Measurements from ENCODE around the gene ENGASE. TPM values are rescaled to one million over a fixed set of nuclear protein-coding genes. Genes with fewer than 3 reads are reported as not detected.

ENGASE gene
- total and polyA plus RNA-seq, 9 donors: 12.1 to 27.9 (median 22.2) TPM

DNA sequence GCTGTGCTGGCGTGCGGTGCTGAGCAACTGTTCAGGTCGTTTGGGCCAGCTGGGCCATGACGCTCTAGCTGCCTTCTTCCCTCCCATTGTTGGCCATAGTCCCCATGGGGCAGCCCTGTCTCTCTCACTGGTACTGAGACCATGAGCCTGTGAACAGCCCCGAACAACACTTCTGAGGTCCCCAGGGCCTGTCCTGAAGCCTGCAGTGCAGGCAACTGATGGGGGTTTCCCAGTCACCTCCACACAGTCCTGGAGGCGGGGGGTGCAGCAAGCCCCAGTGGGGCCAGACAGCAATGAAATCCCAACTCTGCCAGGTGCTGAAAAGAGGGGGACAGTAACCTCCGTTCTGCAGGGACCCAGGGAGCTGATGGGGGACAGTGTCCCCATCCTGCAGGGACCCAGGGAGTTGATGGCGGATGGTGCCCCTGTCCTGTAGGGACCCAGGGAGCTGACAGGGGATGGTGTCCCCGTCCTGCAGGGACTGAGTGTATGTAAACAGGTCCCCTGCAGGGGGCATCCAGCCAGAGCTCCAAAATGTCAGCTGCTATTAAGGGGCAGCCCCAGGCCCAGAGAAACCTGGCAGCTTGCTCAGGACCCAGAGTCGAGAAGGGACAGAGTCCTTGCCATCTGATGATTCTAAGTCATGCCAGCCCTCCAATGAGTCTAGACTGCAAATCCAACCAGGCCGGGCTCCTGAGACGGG lies 30.4 kb downstream of the ENGASE start:
- DNase-seq: no peak
- 64% methylated on average over 10 of the region's 12 CpGs for WGBS (ENCODE audit: insufficient coverage)
- Histone ChIP-seq H3K27ac (ENCODE audit: low read length) (no peak overlapping the region), H3K4me1 (ENCODE audit: control insufficient read depth, insufficient read depth, low read length) (peaks cover 10% of the 10 kb centered on the region), H3K4me3 (ENCODE audit: low read length) (no peak overlapping the region), H3K36me3 (ENCODE audit: control insufficient read depth, insufficient read depth, low read length) (no peaks in the 10 kb centered on the region), H3K27me3 (ENCODE audit: control insufficient read depth, insufficient read depth, low read length) (peaks cover 60% of the 10 kb centered on the region), H3K9me3 (replicated peaks; ENCODE audit: control insufficient read depth, low read depth, low read length) (no peaks in the 10 kb centered on the region)

DNA sequence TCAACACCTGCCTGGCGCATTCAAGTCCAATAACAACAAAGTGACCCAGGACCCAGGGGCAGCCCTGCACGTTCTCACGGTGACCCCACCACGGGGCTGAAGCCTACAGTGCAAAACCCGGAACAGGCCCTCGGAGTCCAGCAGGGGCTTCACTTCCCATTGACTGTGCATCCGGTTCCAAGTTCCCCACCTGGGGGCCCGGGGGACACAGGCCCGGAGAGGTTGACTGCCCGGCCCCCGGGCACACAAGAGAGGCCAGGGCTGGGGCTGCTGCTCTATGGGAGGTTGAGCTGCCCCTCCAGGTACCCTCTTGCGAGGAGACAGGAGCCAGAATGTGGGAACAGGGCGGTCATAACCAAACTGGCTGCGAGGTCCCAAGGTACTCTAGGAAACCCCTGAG lies 31.3 kb downstream of the ENGASE start:
- H3K27me3 ChIP-seq (ENCODE audit: control insufficient read depth, insufficient read depth, low read length): peaks cover 65% of the 10 kb centered on the region
- WGBS (ENCODE audit: insufficient coverage): 64% methylated on average over 12 of the region's 14 CpGs
- H3K9me3 ChIP-seq (replicated peaks; ENCODE audit: control insufficient read depth, low read depth, low read length): no peaks in the 10 kb centered on the region
- H3K36me3 ChIP-seq (ENCODE audit: control insufficient read depth, insufficient read depth, low read length): no peaks in the 10 kb centered on the region
- H3K4me3 ChIP-seq (ENCODE audit: low read length): no peak overlapping the region
- H3K27ac ChIP-seq (ENCODE audit: low read length): no peak overlapping the region
- H3K4me1 ChIP-seq (ENCODE audit: control insufficient read depth, insufficient read depth, low read length): peaks cover 10% of the 10 kb centered on the region
- DNase-seq: no peak

DNA sequence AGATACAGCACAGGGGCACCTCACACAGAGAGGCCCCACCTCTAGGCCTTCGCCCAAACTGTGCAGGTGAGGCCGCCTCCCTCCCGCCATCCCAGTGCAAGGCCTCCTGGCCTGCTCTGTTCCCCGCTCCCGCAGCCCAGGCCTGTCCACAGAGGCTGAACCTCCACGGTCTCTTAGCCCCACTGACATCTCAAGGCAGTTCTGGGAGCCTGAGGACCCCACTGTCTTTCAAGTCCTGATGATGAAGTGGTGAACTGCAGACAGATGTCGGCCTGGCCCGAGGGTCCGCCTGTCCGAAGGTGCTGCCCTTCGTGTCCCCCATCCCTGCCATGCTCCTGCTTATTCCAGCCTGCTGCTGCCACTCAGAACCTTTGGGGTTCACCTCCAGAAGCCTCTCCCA lies 32.3 kb downstream of the ENGASE start:
- no peaks in the 10 kb centered on the region for H3K36me3 ChIP-seq (ENCODE audit: control insufficient read depth, insufficient read depth, low read length)
- H3K4me3 ChIP-seq (ENCODE audit: low read length): no peak overlapping the region
- H3K4me1 ChIP-seq (ENCODE audit: control insufficient read depth, insufficient read depth, low read length): peaks cover 10% of the 10 kb centered on the region
- 100% methylated on average over 3 of the region's 11 CpGs for WGBS (ENCODE audit: insufficient coverage)
- DNase-seq: no peak
- no peak overlapping the region for H3K27ac ChIP-seq (ENCODE audit: low read length)
- H3K27me3 ChIP-seq (ENCODE audit: control insufficient read depth, insufficient read depth, low read length): peaks cover 59% of the 10 kb centered on the region
- H3K9me3 ChIP-seq (replicated peaks; ENCODE audit: control insufficient read depth, low read depth, low read length): no peaks in the 10 kb centered on the region

DNA sequence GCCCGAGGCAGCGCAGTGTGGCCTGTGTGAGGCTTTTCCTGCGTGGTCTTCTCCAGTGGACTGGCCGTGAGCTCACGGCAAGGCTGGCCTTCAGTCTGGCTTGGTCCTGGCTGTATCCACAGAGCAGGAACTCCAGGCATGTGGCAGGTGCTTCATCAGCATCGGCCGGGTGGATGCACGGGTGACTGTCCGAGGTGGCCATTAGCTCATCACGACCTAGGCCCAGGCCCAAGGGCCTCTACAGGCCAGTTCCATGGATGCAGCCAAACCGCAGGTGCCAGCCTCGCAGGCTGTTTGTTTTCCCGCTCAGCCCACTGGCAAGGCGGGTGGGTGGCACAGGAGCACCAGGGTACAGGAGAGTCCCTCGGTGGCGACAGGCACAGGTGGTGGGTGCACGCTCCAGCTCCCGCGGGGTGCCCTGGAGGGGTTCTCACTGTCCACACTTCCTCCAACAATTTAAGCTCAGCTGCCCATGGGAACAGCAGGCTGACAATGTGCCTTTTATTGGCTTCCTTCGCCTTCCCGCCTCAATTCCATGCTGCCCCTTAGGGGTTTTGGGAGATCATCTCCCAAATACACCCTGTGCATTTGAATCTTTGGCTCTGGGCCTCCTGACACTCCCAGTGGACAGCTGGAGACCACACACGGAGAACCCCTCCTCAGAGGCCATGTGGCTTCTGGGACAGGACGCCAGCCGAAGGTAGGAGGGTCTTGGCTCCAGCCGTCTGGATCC lies 33.0 kb downstream of the ENGASE start:
- Histone ChIP-seq H3K9me3 (replicated peaks; ENCODE audit: control insufficient read depth, low read depth, low read length) (no peaks in the 10 kb centered on the region), H3K4me1 (ENCODE audit: control insufficient read depth, insufficient read depth, low read length) (peaks cover 16% of the 10 kb centered on the region), H3K27ac (ENCODE audit: low read length) (no peak overlapping the region), H3K36me3 (ENCODE audit: control insufficient read depth, insufficient read depth, low read length) (no peaks in the 10 kb centered on the region), H3K27me3 (ENCODE audit: control insufficient read depth, insufficient read depth, low read length) (peaks cover 54% of the 10 kb centered on the region), H3K4me3 (ENCODE audit: low read length) (no peak overlapping the region)
- WGBS (ENCODE audit: insufficient coverage): 80% methylated on average over 21 of the region's 25 CpGs
- no peak for DNase-seq

DNA sequence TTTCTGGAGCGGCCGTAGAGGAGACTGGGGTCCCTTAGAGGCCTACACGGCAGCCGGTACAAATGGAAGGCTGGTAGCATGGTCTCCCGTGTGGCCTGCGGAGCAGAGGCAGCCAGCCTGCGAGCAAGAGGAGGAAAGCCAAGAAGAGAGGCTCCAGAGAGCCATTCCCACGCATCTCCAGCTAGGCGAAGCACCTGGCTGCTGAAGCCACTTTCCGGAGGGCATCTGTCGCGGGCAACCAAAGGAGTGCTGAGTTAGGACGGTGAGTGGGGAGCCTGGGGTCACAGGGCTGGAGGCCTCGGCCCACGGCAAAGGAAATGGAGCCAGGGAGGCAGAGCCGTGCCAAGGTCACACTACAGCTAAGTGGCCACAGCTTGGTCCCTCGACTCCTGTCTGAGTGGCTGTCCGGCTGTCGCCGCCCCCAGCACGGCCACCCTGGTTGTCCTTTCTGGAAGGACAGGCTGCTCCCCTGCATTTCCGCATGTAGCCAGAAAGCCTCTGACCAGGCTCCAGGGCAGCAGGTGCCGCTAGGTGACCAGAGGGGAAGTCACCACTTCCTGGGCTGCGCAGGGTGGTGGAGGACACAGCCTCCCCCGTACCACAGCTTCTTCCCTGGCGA lies 33.7 kb downstream of the ENGASE start:
- no peak overlapping the region for H3K4me3 ChIP-seq (ENCODE audit: low read length)
- 73% methylated on average over 24 of the region's 26 CpGs for WGBS (ENCODE audit: insufficient coverage)

DNA sequence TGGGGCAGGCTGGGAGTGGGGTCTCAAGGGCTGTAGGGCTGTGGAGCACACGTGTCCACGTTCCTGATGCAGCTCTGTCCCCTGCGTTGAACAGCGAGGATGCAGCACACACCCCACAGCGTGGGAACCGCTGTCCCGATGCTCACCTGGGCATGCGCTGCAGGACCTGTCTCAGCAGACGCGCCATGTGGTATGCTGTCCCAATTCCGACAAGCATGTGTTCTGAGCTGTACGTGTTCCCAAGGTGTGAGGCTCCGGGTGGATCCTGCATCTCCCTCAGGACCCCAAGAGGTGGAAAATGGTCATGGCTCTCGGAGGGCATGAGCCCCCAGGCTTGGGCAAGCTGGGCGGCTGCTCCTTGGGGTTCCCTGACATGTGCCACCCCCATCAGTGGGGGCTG lies 34.2 kb downstream of the ENGASE start:
- H3K36me3 ChIP-seq (ENCODE audit: control insufficient read depth, insufficient read depth, low read length): no peaks in the 10 kb centered on the region
- WGBS (ENCODE audit: insufficient coverage): 77% methylated on average over 15 of the region's 15 CpGs
- H3K9me3 ChIP-seq (replicated peaks; ENCODE audit: control insufficient read depth, low read depth, low read length): no peaks in the 10 kb centered on the region
- no peak overlapping the region for H3K27ac ChIP-seq (ENCODE audit: low read length)
- peaks cover 11% of the 10 kb centered on the region for H3K4me1 ChIP-seq (ENCODE audit: control insufficient read depth, insufficient read depth, low read length)
- no peak overlapping the region for H3K4me3 ChIP-seq (ENCODE audit: low read length)
- H3K27me3 ChIP-seq (ENCODE audit: control insufficient read depth, insufficient read depth, low read length): peaks cover 47% of the 10 kb centered on the region
- no peak for DNase-seq

More for the DNA sequence above, 33.7 kb downstream of the ENGASE start:
- DNase-seq: no peak
- no peaks in the 10 kb centered on the region for H3K9me3 ChIP-seq (replicated peaks; ENCODE audit: control insufficient read depth, low read depth, low read length)
- peaks cover 50% of the 10 kb centered on the region for H3K27me3 ChIP-seq (ENCODE audit: control insufficient read depth, insufficient read depth, low read length)
- H3K27ac ChIP-seq (ENCODE audit: low read length): no peak overlapping the region
- peaks cover 13% of the 10 kb centered on the region for H3K4me1 ChIP-seq (ENCODE audit: control insufficient read depth, insufficient read depth, low read length)
- H3K36me3 ChIP-seq (ENCODE audit: control insufficient read depth, insufficient read depth, low read length): no peaks in the 10 kb centered on the region

DNA sequence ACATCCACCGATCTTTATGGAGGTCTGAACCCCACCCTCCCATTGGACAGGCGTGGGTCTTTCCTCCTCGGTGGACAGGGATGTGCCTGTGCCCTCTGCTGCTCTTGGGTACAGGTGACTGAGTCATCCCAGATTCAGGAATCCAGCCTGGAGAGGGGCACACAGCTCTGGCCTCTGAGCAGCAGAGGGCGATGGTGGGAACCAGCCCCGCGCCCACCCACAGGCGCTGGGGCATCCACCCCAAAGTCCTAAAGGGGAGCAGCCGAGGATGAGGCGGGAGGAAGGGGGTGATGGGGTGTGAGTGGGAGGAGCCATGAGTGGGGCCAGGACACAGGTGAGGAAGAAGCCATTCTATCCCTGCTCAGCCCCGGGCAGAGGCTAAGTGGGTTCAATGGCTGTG lies 35.0 kb downstream of the ENGASE start:
- no peak overlapping the region for H3K27ac ChIP-seq (ENCODE audit: low read length)
- 35% methylated on average over 8 of the region's 10 CpGs for whole genome bisulfite sequencing (ENCODE audit: insufficient coverage)
- peaks cover 44% of the 10 kb centered on the region for H3K27me3 ChIP-seq (ENCODE audit: control insufficient read depth, insufficient read depth, low read length)
- H3K9me3 ChIP-seq (replicated peaks; ENCODE audit: control insufficient read depth, low read depth, low read length): no peaks in the 10 kb centered on the region
- no peak for DNase-seq
- peaks cover 19% of the 10 kb centered on the region for H3K4me1 ChIP-seq (ENCODE audit: control insufficient read depth, insufficient read depth, low read length)
- H3K36me3 ChIP-seq (ENCODE audit: control insufficient read depth, insufficient read depth, low read length): no peaks in the 10 kb centered on the region
- no peak overlapping the region for H3K4me3 ChIP-seq (ENCODE audit: low read length)

DNA sequence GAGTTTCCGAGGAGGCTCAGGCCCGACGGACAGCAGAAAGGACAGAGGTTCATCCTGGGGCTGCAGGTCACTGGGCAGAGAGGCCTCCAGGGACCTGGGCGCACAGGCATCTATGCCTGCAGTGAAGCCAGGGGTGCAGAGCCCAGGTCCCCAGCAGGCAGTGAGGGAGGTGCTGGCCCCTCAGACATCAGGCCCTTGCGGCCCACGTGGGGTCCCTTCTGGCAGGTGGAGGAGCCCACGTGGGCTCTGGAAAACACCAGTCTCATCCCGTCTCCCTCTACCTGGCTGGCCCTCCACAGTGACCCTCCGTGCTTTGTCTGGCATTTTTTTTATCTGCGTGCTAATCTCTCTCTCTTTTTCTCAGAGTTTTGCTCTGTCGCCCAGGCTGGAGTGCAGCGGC lies 36.5 kb downstream of the ENGASE start:
- WGBS (ENCODE audit: insufficient coverage): 82% methylated on average over 11 of the region's 12 CpGs
- H3K4me1 ChIP-seq (ENCODE audit: control insufficient read depth, insufficient read depth, low read length): peaks cover 32% of the 10 kb centered on the region
- no peak overlapping the region for H3K27ac ChIP-seq (ENCODE audit: low read length)
- DNase-seq: no peak
- no peak overlapping the region for H3K4me3 ChIP-seq (ENCODE audit: low read length)
- no peaks in the 10 kb centered on the region for H3K36me3 ChIP-seq (ENCODE audit: control insufficient read depth, insufficient read depth, low read length)
- no peaks in the 10 kb centered on the region for H3K9me3 ChIP-seq (replicated peaks; ENCODE audit: control insufficient read depth, low read depth, low read length)
- peaks cover 38% of the 10 kb centered on the region for H3K27me3 ChIP-seq (ENCODE audit: control insufficient read depth, insufficient read depth, low read length)

DNA sequence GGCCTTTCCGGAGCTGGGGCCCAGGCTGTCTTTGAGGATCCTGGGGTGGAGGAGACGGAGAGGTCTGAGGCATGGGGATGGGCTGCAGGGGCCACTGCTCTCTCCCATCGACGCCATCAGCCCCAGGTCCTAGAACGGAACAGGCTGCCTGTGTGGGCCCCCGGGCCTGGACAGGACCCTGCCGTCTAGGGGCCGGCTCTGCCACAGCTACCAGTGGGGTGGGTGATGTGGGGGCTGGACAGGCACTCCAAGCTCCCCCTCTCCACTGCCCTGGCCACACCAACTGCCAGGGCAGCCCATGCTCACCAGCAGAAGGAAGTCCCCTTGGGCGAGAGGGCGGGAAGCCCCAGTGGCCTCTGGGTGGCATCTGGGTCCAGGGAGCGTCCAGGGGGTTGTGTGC lies 37.8 kb downstream of the ENGASE start:
- Histone ChIP-seq H3K4me3 (ENCODE audit: low read length) (no peak overlapping the region), H3K36me3 (ENCODE audit: control insufficient read depth, insufficient read depth, low read length) (no peaks in the 10 kb centered on the region), H3K9me3 (replicated peaks; ENCODE audit: control insufficient read depth, low read depth, low read length) (no peaks in the 10 kb centered on the region), H3K4me1 (ENCODE audit: control insufficient read depth, insufficient read depth, low read length) (peaks cover 32% of the 10 kb centered on the region), H3K27me3 (ENCODE audit: control insufficient read depth, insufficient read depth, low read length) (peaks cover 39% of the 10 kb centered on the region), H3K27ac (ENCODE audit: low read length) (no peak overlapping the region)
- 53% methylated on average over 7 of the region's 11 CpGs for WGBS (ENCODE audit: insufficient coverage)
- no peak for DNase-seq

DNA sequence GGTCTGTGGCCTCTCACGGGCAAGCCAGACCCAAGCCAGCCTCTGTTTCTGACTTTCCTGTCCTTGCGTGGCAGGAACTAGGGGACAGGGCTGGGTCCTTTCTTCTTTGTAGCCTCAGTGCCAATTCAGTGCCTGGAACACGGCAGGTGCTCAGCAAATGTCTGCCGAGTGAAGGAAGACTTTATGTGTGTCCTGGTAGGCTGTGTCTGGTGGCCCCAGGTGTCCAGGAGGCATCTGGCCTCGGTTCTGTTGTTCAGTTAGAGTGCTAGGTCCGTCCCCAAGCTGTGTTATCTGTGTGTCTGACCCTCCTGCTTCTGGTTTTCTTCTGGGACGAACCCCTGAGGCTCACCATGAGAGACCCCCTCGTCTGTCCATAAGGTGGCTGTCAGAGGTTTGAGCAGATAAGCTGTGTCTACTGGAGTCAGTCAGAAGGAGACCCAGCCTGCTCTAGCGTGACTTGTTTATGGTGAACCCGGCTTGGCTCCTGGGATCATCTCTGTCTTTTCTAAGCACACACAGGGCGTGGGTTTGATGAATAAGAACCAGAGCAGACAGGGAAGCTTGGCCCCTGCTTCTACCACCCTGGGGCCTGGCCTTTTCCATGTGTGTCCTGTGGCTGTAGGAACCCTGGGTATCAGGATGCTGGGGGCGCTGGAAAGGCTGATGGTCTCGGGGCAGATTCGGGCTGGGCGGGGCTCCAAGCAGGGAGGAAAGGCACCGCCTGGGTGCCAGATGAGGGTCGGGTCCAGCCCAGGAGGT lies 39.3 kb downstream of the ENGASE start:
- 70% methylated on average over 17 of the region's 17 CpGs for WGBS (ENCODE audit: insufficient coverage)
- Histone ChIP-seq H3K4me3 (ENCODE audit: low read length) (no peak overlapping the region), H3K27me3 (ENCODE audit: control insufficient read depth, insufficient read depth, low read length) (peaks cover 42% of the 10 kb centered on the region), H3K27ac (ENCODE audit: low read length) (no peak overlapping the region), H3K9me3 (replicated peaks; ENCODE audit: control insufficient read depth, low read depth, low read length) (no peaks in the 10 kb centered on the region), H3K4me1 (ENCODE audit: control insufficient read depth, insufficient read depth, low read length) (peaks cover 27% of the 10 kb centered on the region), H3K36me3 (ENCODE audit: control insufficient read depth, insufficient read depth, low read length) (no peaks in the 10 kb centered on the region)
- no peak for DNase-seq

Data from muscle of leg (tissue), 11 donors.